Trophoblast cell (in vitro differentiated cells and primary cell): ENCODE measurements around the gene UQCC5.

Experiments used
- DNase-seq, 2 donors: peaks; one replicate each; pipeline ENCODE4 v3.0.0-alpha.2; 2016
- H2AFZ ChIP-seq: 2 replicates; pipeline ENCODE4 v1.6.1; 2013; ENCODE audit warnings: low read length, moderate library complexity, mild to moderate bottlenecking; ENCODE audit not compliant: insufficient read depth, poor library complexity
- H2AK5ac ChIP-seq: 2 replicates; pipeline ENCODE4 v1.6.1; 2013; ENCODE audit warnings: mild to moderate bottlenecking, low read length
- H2BK120ac ChIP-seq: 2 replicates; pipeline ENCODE4 v1.6.1; 2013; ENCODE audit warnings: low read length, mild to moderate bottlenecking, moderate library complexity; ENCODE audit not compliant: insufficient read depth, poor library complexity
- H2BK12ac ChIP-seq: 2 replicates; pipeline ENCODE4 v1.6.1; 2013; ENCODE audit warnings: mild to moderate bottlenecking, low read length, moderate library complexity
- H2BK5ac ChIP-seq: 2 replicates; pipeline ENCODE4 v1.6.1; 2013; ENCODE audit warnings: low read length, low read depth, moderate library complexity, mild to moderate bottlenecking; ENCODE audit not compliant: poor library complexity
- H3K14ac ChIP-seq: 2 replicates; pipeline ENCODE4 v1.6.1; 2013; ENCODE audit warnings: mild to moderate bottlenecking, low read length
- H3K18ac ChIP-seq: 2 replicates; pipeline ENCODE4 v1.6.1; 2013; ENCODE audit warnings: mild to moderate bottlenecking, low read length
- H3K23ac ChIP-seq: 2 replicates; pipeline ENCODE4 v1.6.1; 2013; ENCODE audit warnings: low read length
- H3K27ac ChIP-seq: 2 replicates; pipeline ENCODE4 v1.5.1; 2013; ENCODE audit warnings: low read depth, mild to moderate bottlenecking, inconsistent platforms, low read length, moderate library complexity
- H3K27me3 ChIP-seq: 2 replicates; pipeline ENCODE4 v1.6.1; 2013; ENCODE audit warnings: inconsistent platforms, mild to moderate bottlenecking, low read length, moderate library complexity; ENCODE audit not compliant: insufficient read depth
- H3K36me3 ChIP-seq, 2 experiments: 1 replicate in 1 of 2; 2 replicates in 1 of 2; pipeline ENCODE4 v1.6.1; 2013; ENCODE audit warnings: low read length in 2 of 2, mild to moderate bottlenecking in 2 of 2, moderate library complexity in 1 of 2; ENCODE audit not compliant: insufficient read depth in 2 of 2, control insufficient read depth in 1 of 2
- H3K4ac ChIP-seq: 2 replicates; pipeline ENCODE4 v1.6.1; 2013; ENCODE audit warnings: low read depth, mild to moderate bottlenecking, low read length, moderate library complexity
- H3K4me1 ChIP-seq, 2 experiments: 1 replicate in 1 of 2; 2 replicates in 1 of 2; pipeline ENCODE4 v1.6.1; 2013; ENCODE audit warnings: low read length in 2 of 2, mild to moderate bottlenecking in 2 of 2, moderate library complexity in 1 of 2; ENCODE audit not compliant: insufficient read depth in 2 of 2, control insufficient read depth in 1 of 2
- H3K4me2 ChIP-seq: 2 replicates; pipeline ENCODE4 v1.6.1; 2013; ENCODE audit warnings: inconsistent platforms, mild to moderate bottlenecking, low read length, moderate library complexity
- H3K4me3 ChIP-seq: 2 replicates; pipeline ENCODE4 v1.5.1; 2013; ENCODE audit warnings: mild to moderate bottlenecking, low read depth, low read length, inconsistent platforms
- H3K79me1 ChIP-seq: one replicate; pipeline ENCODE4 v1.6.1; 2013; ENCODE audit warnings: low read length
- H3K79me2 ChIP-seq: 2 replicates; pipeline ENCODE4 v1.6.1; 2013; ENCODE audit warnings: low read length, mild to moderate bottlenecking; ENCODE audit not compliant: control insufficient read depth, insufficient read depth, poor library complexity
- H3K9ac ChIP-seq: 2 replicates; pipeline ENCODE4 v1.6.1; 2013; ENCODE audit warnings: mild to moderate bottlenecking, low read length
- H3K9me3 ChIP-seq: 2 replicates; pipeline ENCODE4 v1.6.1; 2013; ENCODE audit warnings: low read depth, mild to moderate bottlenecking, control low read depth, inconsistent platforms, low read length; ENCODE audit not compliant: insufficient read depth
- H4K12ac ChIP-seq: 2 replicates; pipeline ENCODE4 v1.6.1; 2013; ENCODE audit warnings: low read depth, mild to moderate bottlenecking, low read length, moderate library complexity
- H4K8ac ChIP-seq: 2 replicates; pipeline ENCODE4 v1.6.1; 2013; ENCODE audit warnings: low read depth, mild to moderate bottlenecking, low read length, moderate library complexity
- H4K91ac ChIP-seq: one replicate; pipeline ENCODE4 v1.6.1; 2013; ENCODE audit warnings: low read depth, mild to moderate bottlenecking, low read length, moderate library complexity
- WGBS: extraction: QIAGEN DNeasy Blood & Tissue Kit; methylation state at CpG from one replicate; pipeline ENCODE4 v1.1.7; 2013; ENCODE audit warnings: missing lambda C conversion rate; ENCODE audit not compliant: insufficient read length, insufficient coverage; ENCODE audit errors: extremely low coverage; 5-methylcytosine and 5-hydroxymethylcytosine counted together

Gene UQCC5

DNA sequence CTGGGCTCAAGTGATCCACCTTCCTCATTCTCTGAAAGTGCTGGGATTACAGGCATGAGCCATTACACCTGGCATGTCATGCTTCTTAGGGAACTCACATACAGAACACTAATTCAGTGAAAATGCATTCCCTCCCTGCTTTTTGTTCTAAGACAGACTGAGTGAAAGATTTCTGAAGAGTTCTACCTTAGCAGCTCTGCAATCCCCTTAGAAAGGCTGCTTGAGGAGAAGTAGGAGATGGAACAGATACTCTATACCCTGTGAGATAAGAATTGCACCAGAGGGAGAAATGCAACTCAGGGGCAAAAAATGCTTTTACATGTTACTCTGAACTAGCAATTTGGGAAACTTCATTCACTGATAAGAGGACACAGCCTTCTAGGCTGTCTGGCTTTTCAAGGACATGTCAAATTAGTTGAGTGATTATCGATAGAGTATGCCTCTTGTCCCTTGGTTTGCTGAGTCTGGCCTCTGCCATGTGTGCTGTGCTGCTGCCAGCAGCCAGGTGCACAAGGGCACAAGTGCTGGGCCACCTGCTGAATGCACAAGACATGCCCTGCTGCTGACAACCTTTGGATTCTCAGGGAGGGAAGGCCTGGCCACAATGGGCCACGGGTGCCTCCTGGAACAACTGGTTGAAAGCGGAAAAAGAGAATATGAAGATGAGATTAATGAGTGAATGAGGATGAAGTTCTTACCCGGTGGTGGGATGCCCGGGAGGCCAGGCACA lies 17.8 kb downstream of the UQCC5 start:
- no peak overlapping the region for H3K4ac ChIP-seq
- no peak overlapping the region for H2BK120ac ChIP-seq
- H3K27me3 ChIP-seq = no peaks in the 10 kb centered on the region
- no peak overlapping the region for H2BK5ac ChIP-seq
- H3K79me2 ChIP-seq = no peaks in the 10 kb centered on the region
- no peak overlapping the region for H3K4me3 ChIP-seq
- no peak overlapping the region for H3K23ac ChIP-seq
- no peak overlapping the region for H3K18ac ChIP-seq
- no peak overlapping the region for H3K4me2 ChIP-seq
- no peak overlapping the region for H3K9ac ChIP-seq
- no peak overlapping the region for H4K12ac ChIP-seq
- H3K9me3 ChIP-seq = no peaks in the 10 kb centered on the region
- peak overlapping the region; percentile 2 for H3K27ac ChIP-seq
- peaks cover 3 to 6% of the 10 kb centered on the region in 2 experiments for H3K4me1 ChIP-seq
- H3K79me1 ChIP-seq = peaks cover 2% of the 10 kb centered on the region
- DNase-seq = peak; percentile 71 to 89
- H2BK12ac ChIP-seq = no peak overlapping the region
- no peak overlapping the region for H4K91ac ChIP-seq
- no peak overlapping the region for H4K8ac ChIP-seq
- H3K14ac ChIP-seq = no peak overlapping the region
- peaks cover 12 to 44% of the 10 kb centered on the region in 2 experiments for H3K36me3 ChIP-seq
- WGBS = 100% methylated on average over 3 of the region's 5 CpGs
- H2AFZ ChIP-seq = no peak overlapping the region
- no peak overlapping the region for H2AK5ac ChIP-seq

DNA sequence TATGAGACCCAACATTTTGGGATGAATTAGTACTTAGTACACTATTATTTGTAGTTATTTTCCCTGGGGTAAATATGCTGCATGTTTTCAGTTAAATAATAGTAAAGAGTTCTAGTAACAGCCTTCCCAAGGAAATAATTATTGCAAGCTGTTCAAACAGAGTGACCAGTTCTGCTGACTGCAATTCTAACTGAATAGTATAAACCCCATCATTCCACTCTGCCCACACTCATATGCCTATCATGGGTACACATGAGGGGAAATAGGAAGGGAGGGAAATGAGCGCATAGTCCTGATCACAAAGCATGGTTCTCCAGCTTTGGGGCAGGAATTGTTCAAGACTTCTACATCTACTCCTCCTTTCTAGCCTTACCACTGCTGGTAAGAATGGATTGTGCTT lies 18.7 kb downstream of the UQCC5 start:
- H3K4me1 ChIP-seq = peaks cover 3 to 8% of the 10 kb centered on the region in 2 experiments
- H2AFZ ChIP-seq = no peak overlapping the region
- no peak for DNase-seq
- H3K18ac ChIP-seq = no peak overlapping the region
- no peak overlapping the region for H2AK5ac ChIP-seq
- no peak overlapping the region for H4K8ac ChIP-seq
- no peak overlapping the region for H3K4me3 ChIP-seq
- H3K79me2 ChIP-seq = no peaks in the 10 kb centered on the region
- no CpG with 5 or more reads among the region's 1 CpG for WGBS
- no peaks in the 10 kb centered on the region for H3K9me3 ChIP-seq
- no peak overlapping the region for H3K9ac ChIP-seq
- H4K12ac ChIP-seq = no peak overlapping the region
- H3K4me2 ChIP-seq = no peak overlapping the region
- H2BK5ac ChIP-seq = no peak overlapping the region
- no peak overlapping the region for H2BK12ac ChIP-seq
- no peak overlapping the region for H3K14ac ChIP-seq
- peaks cover 9 to 44% of the 10 kb centered on the region in 2 experiments for H3K36me3 ChIP-seq
- H3K79me1 ChIP-seq = peaks cover 3% of the 10 kb centered on the region
- H3K27me3 ChIP-seq = no peaks in the 10 kb centered on the region
- no peak overlapping the region for H3K23ac ChIP-seq
- H2BK120ac ChIP-seq = no peak overlapping the region
- no peak overlapping the region for H3K27ac ChIP-seq
- H4K91ac ChIP-seq = no peak overlapping the region
- H3K4ac ChIP-seq = no peak overlapping the region

DNA sequence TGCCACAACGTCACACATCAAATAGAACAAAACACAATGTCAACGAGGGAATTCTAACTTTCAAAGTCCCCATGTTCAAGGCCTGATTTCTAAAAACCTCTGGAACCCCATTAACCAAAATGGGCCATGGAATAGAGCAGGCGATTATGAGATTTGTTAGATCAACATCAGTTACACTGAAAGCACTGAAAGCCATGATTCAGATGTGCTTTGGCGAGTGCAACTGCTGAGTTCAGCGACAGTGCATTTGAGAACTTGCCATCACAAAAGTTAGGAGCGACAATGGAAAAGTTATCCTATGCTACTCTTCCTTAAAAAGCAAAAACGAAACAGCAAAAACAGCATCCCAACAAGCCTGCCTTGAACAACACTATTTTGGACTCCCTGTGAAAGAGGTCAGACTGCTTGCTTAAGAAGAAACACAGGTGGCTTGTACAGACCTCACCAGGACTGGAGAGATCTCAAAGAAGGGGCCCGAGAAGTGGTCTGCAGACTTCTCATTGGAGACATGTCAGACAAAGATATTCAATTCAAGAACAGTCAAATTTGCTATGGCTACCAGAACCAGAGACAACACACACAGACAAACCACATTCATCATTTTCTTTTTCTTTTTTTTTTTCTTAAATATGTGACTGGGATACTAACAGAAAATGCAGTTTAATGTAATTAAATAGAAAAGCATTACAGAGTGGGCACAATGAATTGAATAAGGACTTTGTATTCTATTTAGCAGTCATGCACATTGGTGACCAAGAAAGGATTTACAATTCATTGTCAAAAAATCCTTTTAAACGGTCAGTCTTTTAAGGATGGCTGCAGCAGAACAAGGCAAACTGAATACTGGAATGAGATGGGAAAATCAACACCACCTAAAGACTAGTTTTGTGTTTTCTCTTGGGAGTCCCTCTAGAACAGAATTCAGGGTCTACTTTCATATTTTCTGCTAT lies 20.9 kb downstream of the UQCC5 start:
- no peak overlapping the region for H3K4ac ChIP-seq
- DNase-seq = no peak
- no peak overlapping the region for H2BK5ac ChIP-seq
- H3K4me3 ChIP-seq = no peak overlapping the region
- H2AK5ac ChIP-seq = no peak overlapping the region
- no peak overlapping the region for H4K91ac ChIP-seq
- H3K79me1 ChIP-seq = peaks cover 5% of the 10 kb centered on the region
- no peak overlapping the region for H3K18ac ChIP-seq
- H3K14ac ChIP-seq = no peak overlapping the region
- no peak overlapping the region for H3K23ac ChIP-seq
- H3K9me3 ChIP-seq = no peaks in the 10 kb centered on the region
- H3K4me1 ChIP-seq = peaks cover 3 to 14% of the 10 kb centered on the region in 2 experiments
- no peak overlapping the region for H4K8ac ChIP-seq
- peaks cover 11 to 38% of the 10 kb centered on the region in 2 experiments for H3K36me3 ChIP-seq
- no peak overlapping the region for H3K27ac ChIP-seq
- H2AFZ ChIP-seq = no peak overlapping the region
- no peak overlapping the region for H2BK12ac ChIP-seq
- H2BK120ac ChIP-seq = no peak overlapping the region
- no peak overlapping the region for H3K4me2 ChIP-seq
- H3K79me2 ChIP-seq = no peaks in the 10 kb centered on the region
- no CpG with 5 or more reads among the region's 9 CpGs for WGBS
- no peak overlapping the region for H3K9ac ChIP-seq
- H3K27me3 ChIP-seq = no peaks in the 10 kb centered on the region
- H4K12ac ChIP-seq = no peak overlapping the region

DNA sequence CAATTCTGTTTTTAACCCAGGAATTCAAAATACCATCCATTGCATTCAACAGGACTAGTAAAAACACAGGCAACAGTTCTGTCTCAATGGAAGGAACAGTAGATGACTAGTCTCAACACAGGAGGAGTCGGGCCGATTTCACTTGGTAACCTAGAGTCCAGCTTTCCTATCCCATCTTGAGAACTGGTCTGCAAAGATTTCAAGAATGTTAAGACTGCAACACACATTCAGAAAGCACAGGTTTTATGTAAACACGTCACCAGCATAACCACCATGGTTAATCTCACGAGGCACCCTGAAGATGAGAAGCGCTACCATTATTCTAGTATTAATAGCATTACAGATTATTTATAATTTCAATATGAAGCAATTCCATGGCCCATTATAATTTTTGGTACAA lies 22.0 kb downstream of the UQCC5 start:
- Histone ChIP-seq H3K4me1 (peaks cover 3 to 14% of the 10 kb centered on the region in 2 experiments), H3K9me3 (no peaks in the 10 kb centered on the region), H2BK5ac (no peak overlapping the region), H3K79me1 (peaks cover 5% of the 10 kb centered on the region), H2BK12ac (no peak overlapping the region), H3K14ac (no peak overlapping the region), H2AFZ (no peak overlapping the region), H3K36me3 (peaks cover 16 to 38% of the 10 kb centered on the region in 2 experiments), H3K18ac (no peak overlapping the region), H4K12ac (no peak overlapping the region), H3K23ac (no peak overlapping the region), H3K4me3 (no peak overlapping the region), H3K4me2 (no peak overlapping the region), H3K27me3 (no peaks in the 10 kb centered on the region), H2AK5ac (no peak overlapping the region), H2BK120ac (no peak overlapping the region), H3K27ac (peak overlapping the region; percentile 49), H3K79me2 (no peaks in the 10 kb centered on the region), H3K4ac (no peak overlapping the region), H4K91ac (no peak overlapping the region), H3K9ac (no peak overlapping the region), H4K8ac (no peak overlapping the region)
- no CpG with 5 or more reads among the region's 5 CpGs for WGBS
- peak; percentile 63 to 86 for DNase-seq
